H1 (cell line): ENCODE data around the gene TBX15. TPM values are rescaled to one million over a fixed set of nuclear protein-coding genes. Genes with fewer than 3 reads are reported as not detected.

Experiments used
- CTCF ChIA-PET: fragments of 300-600 bp; sonication (Branson Sonifier 250); formaldehyde crosslinking; loops from one replicate; lab custom pipeline; 2021; ENCODE audit not compliant: partially characterized antibody; lab: Charles Lee
- POLR2A ChIA-PET: fragments of 300-600 bp; sonication (Branson Sonifier 250); formaldehyde crosslinking; loops from one replicate; lab custom pipeline; 2021; ENCODE audit warnings: inconsistent platforms; ENCODE audit not compliant: partially characterized antibody; lab: Charles Lee
- DNase-seq, 2 experiments: peaks; one replicate each; pipeline versions ENCODE4 v3.0.0 to v3.0.0-alpha.2; 2010 to 2022; ENCODE audit warnings: low spot score in 2 of 2, low read depth in 1 of 2, mixed read lengths in 1 of 2
- FAIRE-seq: peaks from 2 replicates; lab custom pipeline; 2011; peaks lifted over from hg19 to GRCh38; lab: Jason Lieb, UNC
- H2AFZ ChIP-seq: 2 replicates; pipeline ENCODE4 v1.8.1; 2012; ENCODE audit warnings: low read length, inconsistent platforms
- H2AK5ac ChIP-seq: 2 replicates; pipeline ENCODE4 v1.6.1; 2013; ENCODE audit warnings: low read depth, low read length
- H2BK120ac ChIP-seq: replicated peaks from 2 replicates; pipeline ENCODE3; 2013; ENCODE audit warnings: low read depth, low read length, inconsistent platforms
- H2BK12ac ChIP-seq: 2 replicates; pipeline ENCODE4 v1.6.1; 2013; ENCODE audit warnings: low read depth, low read length
- H2BK15ac ChIP-seq: 2 replicates; pipeline ENCODE4 v1.6.1; 2013; ENCODE audit warnings: low read length
- H2BK20ac ChIP-seq: 2 replicates; pipeline ENCODE4 v1.6.1; 2013; ENCODE audit warnings: low read length
- H2BK5ac ChIP-seq: 2 replicates; pipeline ENCODE4 v1.6.1; 2013; ENCODE audit warnings: low read depth, low read length
- H3K14ac ChIP-seq: 2 replicates; pipeline ENCODE4 v1.6.1; 2013; ENCODE audit warnings: inconsistent platforms; ENCODE audit not compliant: insufficient read length
- H3K18ac ChIP-seq: 2 replicates; pipeline ENCODE4 v1.6.1; 2013; ENCODE audit warnings: low read length; ENCODE audit errors: extremely low read depth
- H3K23ac ChIP-seq: 2 replicates; pipeline ENCODE4 v1.6.1; 2013; ENCODE audit warnings: inconsistent platforms; ENCODE audit not compliant: insufficient read length
- H3K23me2 ChIP-seq: 2 replicates; pipeline ENCODE4 v1.6.1; 2013; ENCODE audit warnings: low read depth, low read length
- H3K27ac ChIP-seq: 2 replicates; pipeline ENCODE4 v1.6.1; 2011; ENCODE audit warnings: low read depth, low read length, inconsistent platforms
- H3K27me3 ChIP-seq, 4 experiments: replicated peaks in 1 of 4; 1 replicate in 1 of 4; 2 replicates in 3 of 4; pipeline versions ENCODE4 v1.6.1 to v1.8.1; 2011 to 2013; ENCODE audit warnings: low read length in 3 of 4, mild to moderate bottlenecking in 3 of 4, inconsistent platforms in 2 of 4, mixed read lengths in 2 of 4, moderate library complexity in 1 of 4; ENCODE audit not compliant: control insufficient read depth in 3 of 4, insufficient read depth in 3 of 4; ENCODE audit errors: extremely low read depth in 1 of 4
- H3K36me3 ChIP-seq, 4 experiments: 2 replicates each; pipeline versions ENCODE4 v1.6.1 to v1.8.1; 2011 to 2013; ENCODE audit warnings: mild to moderate bottlenecking in 4 of 4, low read length in 3 of 4, moderate library complexity in 2 of 4, control low read depth in 1 of 4, inconsistent platforms in 1 of 4; ENCODE audit not compliant: insufficient read depth in 4 of 4, control insufficient read depth in 2 of 4
- H3K4ac ChIP-seq: replicated peaks from 2 replicates; pipeline ENCODE3; 2013; ENCODE audit warnings: low read length, low read depth, mixed read lengths, inconsistent platforms; ENCODE audit not compliant: insufficient read length
- H3K4me1 ChIP-seq, 4 experiments: replicated peaks in 1 of 4; 1 replicate in 1 of 4; 2 replicates in 3 of 4; pipeline versions ENCODE4 v1.6.1 to v1.8.1; 2011 to 2013; ENCODE audit warnings: low read length in 3 of 4, inconsistent platforms in 2 of 4, mixed read lengths in 1 of 4; ENCODE audit not compliant: insufficient read depth in 4 of 4, control insufficient read depth in 3 of 4
- H3K4me2 ChIP-seq, 2 experiments: 2 replicates each; pipeline versions ENCODE4 v1.6.1 to v1.8.1; 2011 to 2013; ENCODE audit warnings: low read depth in 2 of 2, low read length in 2 of 2, control low read depth in 1 of 2, inconsistent platforms in 1 of 2, mild to moderate bottlenecking in 1 of 2; ENCODE audit not compliant: insufficient read depth in 1 of 2
- H3K4me3 ChIP-seq, 4 experiments: fragments of 200-600, 300-600 bp in 1 of 4; sonication (generic), shearing (Covaris generic), sonication (Bioruptor Twin) in 1 of 4; 2 replicates each; pipeline versions ENCODE4 v1.5.1 to v1.8.1; 2011 to 2016; ENCODE audit warnings: low read length in 4 of 4, low read depth in 3 of 4, control low read depth in 2 of 4, inconsistent platforms in 2 of 4, mild to moderate bottlenecking in 2 of 4, mixed read lengths in 1 of 4, moderate library complexity in 1 of 4; ENCODE audit not compliant: insufficient read depth in 2 of 4; ENCODE audit errors: extremely low read depth in 1 of 4
- H3K56ac ChIP-seq: replicated peaks from 2 replicates; pipeline ENCODE3; 2013; ENCODE audit warnings: low read depth, mild to moderate bottlenecking, mixed read lengths, low read length, inconsistent platforms; ENCODE audit not compliant: insufficient read length
- H3K79me1 ChIP-seq: 2 replicates; pipeline ENCODE4 v1.6.1; 2013; ENCODE audit warnings: low read depth, low read length, control low read depth
- H3K79me2 ChIP-seq, 2 experiments: 2 replicates each; pipeline versions ENCODE4 v1.6.1 to v1.8.1; 2012 to 2013; ENCODE audit warnings: low read length in 2 of 2, mild to moderate bottlenecking in 2 of 2, inconsistent platforms in 1 of 2; ENCODE audit not compliant: insufficient read depth in 2 of 2, control insufficient read depth in 1 of 2
- H3K9ac ChIP-seq, 4 experiments: replicated peaks in 1 of 4; 1 replicate in 1 of 4; 2 replicates in 3 of 4; pipeline versions ENCODE4 v1.6.1 to v1.8.1; 2011 to 2013; ENCODE audit warnings: low read depth in 3 of 4, low read length in 3 of 4, control low read depth in 2 of 4, mild to moderate bottlenecking in 2 of 4, moderate library complexity in 2 of 4, inconsistent platforms in 1 of 4; ENCODE audit errors: extremely low read depth in 1 of 4
- H3K9me3 ChIP-seq, 2 experiments: 2 replicates each; pipeline versions ENCODE4 v1.6.1 to v1.8.1; 2012 to 2013; ENCODE audit warnings: mild to moderate bottlenecking in 2 of 2, moderate library complexity in 2 of 2, control low read depth in 1 of 2, inconsistent platforms in 1 of 2, low read depth in 1 of 2, low read length in 1 of 2, mixed read lengths in 1 of 2; ENCODE audit not compliant: insufficient read depth in 2 of 2
- H4K20me1 ChIP-seq, 2 experiments: replicated peaks in 1 of 2; 2 replicates each; pipeline versions ENCODE3 to v1.8.1; 2011 to 2013; ENCODE audit warnings: inconsistent platforms in 2 of 2, low read length in 2 of 2, mild to moderate bottlenecking in 1 of 2; ENCODE audit not compliant: insufficient read depth in 2 of 2, control insufficient read depth in 1 of 2
- H4K5ac ChIP-seq: 2 replicates; pipeline ENCODE4 v1.6.1; 2013; ENCODE audit warnings: low read length, low read depth, mixed read lengths, inconsistent platforms; ENCODE audit not compliant: insufficient read length
- H4K8ac ChIP-seq: 2 replicates; pipeline ENCODE4 v1.8.0; 2013; ENCODE audit warnings: mild to moderate bottlenecking, moderate library complexity, low read length, inconsistent platforms; ENCODE audit not compliant: insufficient read depth; ENCODE audit errors: extremely low read depth
- H4K91ac ChIP-seq: replicated peaks from 2 replicates; pipeline ENCODE3; 2013; ENCODE audit warnings: low read length, mixed read lengths, inconsistent platforms; ENCODE audit not compliant: insufficient read length
- WGBS, 2 experiments: shearing (Covaris generic) in 1 of 2; methylation state at CpG; one replicate each; pipeline versions ENCODE4 v1.1.6 to v1.1.7; 2013 to 2015; ENCODE audit warnings: low lambda C conversion rate in 2 of 2, mixed read lengths in 2 of 2, inconsistent platforms in 1 of 2, low coverage in 1 of 2, missing lambda C conversion rate in 1 of 2; ENCODE audit not compliant: insufficient replicate concordance in 2 of 2, insufficient coverage in 1 of 2, insufficient read length in 1 of 2; ENCODE audit errors: extremely low coverage in 1 of 2, missing lambda C conversion rate in 1 of 2; 5-methylcytosine and 5-hydroxymethylcytosine counted together
- polyA plus RNA-seq, 7 experiments: library from polyadenylated mRNA; depleted of rRNA in 3 of 7; stranded (reverse) in 5 of 7; unstranded in 2 of 7; fragments of >200 nt in 5 of 7; fragments of 200-250 nt in 2 of 7; gene quantifications; 1 replicate in 5 of 7; 2 replicates in 1 of 7; 4 replicates in 1 of 7; pipeline versions ENCODE4 v1.2.1 to v1.2.3, GENCODE V29; 2011 to 2013; ENCODE audit warnings: missing spikeins in 2 of 7, mixed read lengths in 2 of 7
- total RNA-seq: library from RNA; stranded (reverse); fragmentation: NEBNext Ultra II Directional; extraction: Animal tissue kit (Norgen Biotek cat#: 25700); gene quantifications from 2 replicates; pipeline ENCODE4 v1.2.1, GENCODE V29; 2021

TBX15 gene
- total and polyA plus RNA-seq, 2 of the 8 experiments (the other 6 are each of a cell fraction or from before 2014, with no cell fraction given) = 0.14 to 0.24 TPM

DNA sequence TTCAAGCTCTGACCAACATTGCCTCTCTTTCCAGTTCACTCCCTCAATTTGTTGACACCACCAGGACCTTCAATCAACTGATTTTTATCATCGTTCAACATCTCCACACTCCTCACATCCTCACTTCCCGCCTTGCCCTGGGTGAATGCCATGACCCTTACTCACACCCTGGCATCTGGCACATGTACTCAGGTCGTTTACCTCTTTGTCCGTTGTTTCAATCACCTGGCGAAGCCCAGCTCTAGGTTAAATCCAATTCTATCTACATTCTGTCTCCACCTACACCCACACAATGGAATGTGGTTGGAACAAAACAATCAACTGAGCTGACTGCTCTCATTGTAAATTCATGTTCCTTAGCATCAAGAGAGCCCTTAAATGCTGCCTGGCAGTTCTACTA lies 24.2 kb upstream of the TBX15 start:
- Histone ChIP-seq H4K20me1 (no peaks in the 10 kb centered on the region), H3K4me2 (no peak overlapping the region), H3K23ac (no peak overlapping the region), H4K91ac (no peak overlapping the region), H2AK5ac (no peak overlapping the region), H3K56ac (no peak overlapping the region), H2BK12ac (no peak overlapping the region), H3K9me3 (no peaks in the 10 kb centered on the region), H3K4me1 (peaks cover 0 to 6% (median 3%) of the 10 kb centered on the region in 4 experiments; a peak in 4 of 7 replicates), H4K5ac (no peak overlapping the region), H3K36me3 (no peaks in the 10 kb centered on the region; a peak in 1 of 8 replicates), H2BK15ac (no peak overlapping the region), H2BK5ac (no peak overlapping the region), H3K23me2 (peaks cover 2% of the 10 kb centered on the region; the same call in 1 of the 2 replicates), H2AFZ (no peak overlapping the region), H3K4me3 (no peak overlapping the region), H4K8ac (no peak overlapping the region), H3K14ac (no peak overlapping the region), H2BK20ac (no peak overlapping the region), H3K27ac (no peak overlapping the region), H3K79me2 (no peaks in the 10 kb centered on the region), H3K4ac (no peak overlapping the region), H3K18ac (no peak overlapping the region), H3K9ac (no peak overlapping the region), H3K27me3 (peaks cover 13 to 24% (median 18%) of the 10 kb centered on the region in 4 experiments; a peak in 6 of 7 replicates), H3K79me1 (no peaks in the 10 kb centered on the region), H2BK120ac (no peak overlapping the region)
- POLR2A ChIA-PET = no interaction called here
- DNase-seq (no peak), FAIRE-seq (no peak)
- CTCF ChIA-PET = no interaction called here
- WGBS, 2 experiments = 74% methylated on average over 5 of the region's 5 CpGs; no CpG with 5 or more reads in 1 of the 2 experiments
